ENCODE data around the gene KCNG2. TPM values are rescaled to one million over a fixed set of nuclear protein-coding genes. Genes with fewer than 3 reads are reported as not detected.

KCNG2 gene
- total and polyA plus RNA-seq, 2 of the 8 experiments (the other 6 are each of a cell fraction or from before 2014, with no cell fraction given) = 0.19 to 0.74 TPM

DNA sequence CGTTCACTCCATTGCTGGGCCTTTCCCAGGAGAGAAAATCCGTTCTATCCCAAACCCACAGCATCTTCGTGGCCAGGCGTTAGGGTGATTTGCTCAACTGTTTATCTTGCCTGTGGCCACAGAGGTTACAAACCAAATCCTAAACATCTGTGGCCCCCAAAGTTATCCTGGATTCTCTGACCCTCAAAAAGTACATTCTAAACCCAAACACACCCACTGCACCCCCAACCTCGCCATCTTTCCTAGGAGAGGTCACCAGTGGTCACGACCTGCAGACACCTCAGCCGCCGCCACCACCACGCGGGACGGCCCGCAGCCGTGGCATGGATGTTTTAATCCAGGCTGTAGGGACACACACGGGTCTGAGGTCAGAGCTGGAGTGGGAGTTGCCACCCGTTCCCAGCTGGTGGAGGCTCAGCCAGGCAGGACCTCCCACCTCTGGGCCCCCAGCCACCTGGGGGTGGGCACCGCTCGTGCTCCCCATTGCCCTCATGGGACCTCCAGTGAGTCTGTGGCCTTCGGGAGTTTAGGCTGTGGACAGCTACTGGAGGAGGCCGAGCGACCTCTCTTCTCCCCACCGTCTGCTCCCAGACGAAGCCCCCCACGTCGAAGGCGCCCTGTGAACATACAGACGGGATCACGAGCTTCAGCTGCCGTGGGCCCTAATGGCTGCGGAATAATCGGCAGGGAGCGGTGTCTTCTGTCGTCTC is 72.0 kb downstream of the KCNG2 start (continued):
- TF ChIP-seq GABPA (IDR thresholded peaks at IDR 0.05; ENCODE audit: borderline replicate concordance, insufficient read depth, low read length) = no peak

Measured in H1 (cell line).